Mesenchymal stem cell (in vitro differentiated cells and primary cell): ENCODE results near the gene VGLL4.

Experiments
- DNase-seq: peaks from one replicate; pipeline ENCODE4 v3.0.0-alpha.2; 2013
- H2AFZ ChIP-seq: one replicate; pipeline ENCODE4 v1.6.1; 2013; ENCODE audit warnings: low read depth, mild to moderate bottlenecking, control low read depth, inconsistent platforms, low read length, moderate library complexity
- H2AK5ac ChIP-seq: 2 replicates; pipeline ENCODE4 v1.6.1; 2013; ENCODE audit warnings: low read length, moderate library complexity, mild to moderate bottlenecking, inconsistent platforms; ENCODE audit not compliant: severe bottlenecking
- H2BK120ac ChIP-seq: one replicate; pipeline ENCODE4 v1.6.1; 2013; ENCODE audit warnings: low read depth, mild to moderate bottlenecking, inconsistent platforms, low read length, moderate library complexity
- H2BK12ac ChIP-seq, 2 experiments: one replicate each; pipeline ENCODE4 v1.6.1; 2013; ENCODE audit warnings: inconsistent platforms in 2 of 2, low read length in 2 of 2, mild to moderate bottlenecking in 2 of 2, moderate library complexity in 2 of 2, control low read depth in 1 of 2
- H2BK15ac ChIP-seq: one replicate; pipeline ENCODE4 v1.6.1; 2013; ENCODE audit warnings: mild to moderate bottlenecking, low read depth, inconsistent platforms; ENCODE audit not compliant: poor library complexity, severe bottlenecking
- H2BK5ac ChIP-seq: 2 replicates; pipeline ENCODE4 v1.6.1; 2013; ENCODE audit warnings: low read depth, mild to moderate bottlenecking, low read length, control low read depth, inconsistent platforms; ENCODE audit not compliant: poor library complexity, severe bottlenecking
- H3K14ac ChIP-seq, 2 experiments: one replicate each; pipeline ENCODE4 v1.6.1; 2013; ENCODE audit warnings: inconsistent platforms in 2 of 2, low read length in 2 of 2, control low read depth in 1 of 2, mild to moderate bottlenecking in 1 of 2, moderate library complexity in 1 of 2
- H3K18ac ChIP-seq, 2 experiments: one replicate each; pipeline ENCODE4 v1.6.1; 2013; ENCODE audit warnings: inconsistent platforms in 2 of 2, low read length in 2 of 2, control low read depth in 1 of 2, low read depth in 1 of 2, mild to moderate bottlenecking in 1 of 2
- H3K23ac ChIP-seq, 2 experiments: one replicate each; pipeline ENCODE4 v1.6.1; 2013; ENCODE audit warnings: inconsistent platforms in 2 of 2, low read length in 2 of 2, mild to moderate bottlenecking in 2 of 2, moderate library complexity in 2 of 2, control low read depth in 1 of 2
- H3K27ac ChIP-seq: 2 replicates; pipeline ENCODE4 v1.5.1; 2013; ENCODE audit warnings: mild to moderate bottlenecking, moderate library complexity, low read length, control low read depth, inconsistent platforms; ENCODE audit not compliant: poor library complexity, severe bottlenecking
- H3K27me3 ChIP-seq, 2 experiments: 2 replicates each; pipeline versions ENCODE4 v1.6.1 to v1.7.0; 2013; ENCODE audit warnings: low read length in 2 of 2, mild to moderate bottlenecking in 2 of 2, moderate library complexity in 2 of 2, control low read depth in 1 of 2, inconsistent platforms in 1 of 2; ENCODE audit not compliant: control insufficient read depth in 1 of 2, insufficient read depth in 1 of 2
- H3K36me3 ChIP-seq, 2 experiments: 2 replicates each; pipeline versions ENCODE4 v1.6.1 to v1.7.0; 2013; ENCODE audit warnings: low read length in 2 of 2, control low read depth in 1 of 2, inconsistent platforms in 1 of 2, low read depth in 1 of 2, mild to moderate bottlenecking in 1 of 2; ENCODE audit not compliant: insufficient read depth in 2 of 2, control insufficient read depth in 1 of 2
- H3K4ac ChIP-seq, 2 experiments: one replicate each; pipeline ENCODE4 v1.6.1; 2013; ENCODE audit warnings: inconsistent platforms in 2 of 2, low read length in 2 of 2, mild to moderate bottlenecking in 2 of 2, moderate library complexity in 2 of 2, control low read depth in 1 of 2, low read depth in 1 of 2
- H3K4me1 ChIP-seq: 2 replicates; pipeline ENCODE4 v1.6.1; 2013; ENCODE audit warnings: low read depth, low read length, control low read depth; ENCODE audit not compliant: control insufficient read depth, insufficient read depth
- H3K4me2 ChIP-seq: 2 replicates; pipeline ENCODE4 v1.6.1; 2013; ENCODE audit warnings: low read length, mild to moderate bottlenecking, inconsistent platforms; ENCODE audit not compliant: poor library complexity, severe bottlenecking
- H3K4me3 ChIP-seq, 2 experiments: 2 replicates each; pipeline versions ENCODE4 v1.5.1 to v1.7.0; 2013; ENCODE audit warnings: low read length in 2 of 2, mild to moderate bottlenecking in 2 of 2, control low read depth in 1 of 2, low read depth in 1 of 2; ENCODE audit not compliant: insufficient read depth in 1 of 2
- H3K79me1 ChIP-seq: replicated peaks from 2 replicates; pipeline ENCODE4 v1.6.1; 2013; ENCODE audit warnings: mild to moderate bottlenecking, control low read depth, low read length, inconsistent platforms; ENCODE audit not compliant: poor library complexity, severe bottlenecking
- H3K9ac ChIP-seq: 2 replicates; pipeline ENCODE4 v1.7.0; 2013; ENCODE audit warnings: mild to moderate bottlenecking, low read length, moderate library complexity
- H3K9me3 ChIP-seq: 2 replicates; pipeline ENCODE4 v1.7.0; 2013; ENCODE audit warnings: mild to moderate bottlenecking, low read length; ENCODE audit not compliant: control insufficient read depth
- H4K8ac ChIP-seq: one replicate; pipeline ENCODE4 v1.6.1; 2013; ENCODE audit warnings: inconsistent platforms, mild to moderate bottlenecking, low read length, moderate library complexity
- H4K91ac ChIP-seq: one replicate; pipeline ENCODE4 v1.6.1; 2013; ENCODE audit warnings: mild to moderate bottlenecking, low read length, inconsistent platforms
- WGBS: methylation state at CpG from one replicate; pipeline ENCODE4 v1.1.7; 2013; ENCODE audit warnings: mixed read lengths; 5-methylcytosine and 5-hydroxymethylcytosine counted together

The VGLL4 gene

DNA sequence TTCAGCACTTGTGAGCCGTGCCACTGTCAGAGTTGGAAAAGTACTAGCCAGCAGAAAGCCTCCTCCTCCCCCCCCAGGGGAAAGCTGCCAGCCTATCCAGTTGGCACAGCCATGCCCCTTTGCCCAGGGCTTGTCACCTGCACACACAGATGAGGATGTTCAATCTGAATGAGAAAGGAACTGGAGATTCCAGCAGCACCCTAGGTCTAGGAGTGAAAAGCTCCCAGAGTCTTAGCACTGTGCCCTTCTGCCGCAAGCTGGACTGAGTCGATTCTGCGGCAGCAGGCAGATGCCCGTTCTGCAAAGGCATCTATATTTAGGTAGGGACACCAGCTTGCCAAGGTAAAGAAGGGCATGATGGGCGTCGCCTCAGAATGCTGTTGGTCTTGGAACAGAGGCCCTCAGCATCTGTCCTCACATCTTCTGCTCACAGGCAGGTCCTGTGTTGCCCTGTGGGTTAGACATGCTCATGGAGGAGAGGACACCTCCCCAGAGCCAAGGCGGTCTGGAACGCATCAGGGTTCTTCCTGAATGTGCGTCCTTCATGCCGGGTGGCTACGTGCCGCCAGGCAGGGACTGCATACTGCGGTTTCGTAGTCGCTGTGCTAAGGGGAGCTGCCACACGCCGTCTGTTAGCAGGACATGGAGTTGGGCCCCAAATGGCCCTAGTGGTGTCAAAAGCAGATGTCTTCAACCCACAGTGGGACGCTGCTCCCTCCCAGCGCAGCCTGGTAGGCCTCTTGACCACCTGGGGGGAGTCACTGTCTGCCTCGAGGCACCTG, 109.5 kb downstream of the VGLL4 start:
- H2BK15ac ChIP-seq = no peak overlapping the region
- WGBS = 98% methylated on average over 20 of the region's 21 CpGs
- DNase-seq = no peak
- H3K27me3 ChIP-seq = no peaks in the 10 kb centered on the region
- H3K23ac ChIP-seq = no peak overlapping the region
- peak overlapping the region; percentile 35 to 40 for H3K18ac ChIP-seq
- peaks cover 13% of the 10 kb centered on the region for H3K79me1 ChIP-seq
- no peak overlapping the region for H2AFZ ChIP-seq
- no peak overlapping the region for H3K4me3 ChIP-seq
- no peak overlapping the region for H3K27ac ChIP-seq
- H4K8ac ChIP-seq = no peak overlapping the region
- H3K14ac ChIP-seq = peak overlapping the region in 1 of 2 experiments; percentile 69
- no peak overlapping the region for H3K4me2 ChIP-seq
- H2BK5ac ChIP-seq = no peak overlapping the region
- H3K4ac ChIP-seq = no peak overlapping the region
- peaks cover 0 to 11% of the 10 kb centered on the region in 2 experiments for H3K36me3 ChIP-seq
- H3K9ac ChIP-seq = peak overlapping the region; percentile 37
- peak overlapping the region; percentile 7 for H2BK120ac ChIP-seq
- H3K4me1 ChIP-seq = peaks cover 40% of the 10 kb centered on the region
- H4K91ac ChIP-seq = peak overlapping the region; percentile 47
- H2BK12ac ChIP-seq = peak overlapping the region in 1 of 2 experiments; percentile 38
- H3K9me3 ChIP-seq = no peaks in the 10 kb centered on the region
- peak overlapping the region; percentile 16 for H2AK5ac ChIP-seq

DNA sequence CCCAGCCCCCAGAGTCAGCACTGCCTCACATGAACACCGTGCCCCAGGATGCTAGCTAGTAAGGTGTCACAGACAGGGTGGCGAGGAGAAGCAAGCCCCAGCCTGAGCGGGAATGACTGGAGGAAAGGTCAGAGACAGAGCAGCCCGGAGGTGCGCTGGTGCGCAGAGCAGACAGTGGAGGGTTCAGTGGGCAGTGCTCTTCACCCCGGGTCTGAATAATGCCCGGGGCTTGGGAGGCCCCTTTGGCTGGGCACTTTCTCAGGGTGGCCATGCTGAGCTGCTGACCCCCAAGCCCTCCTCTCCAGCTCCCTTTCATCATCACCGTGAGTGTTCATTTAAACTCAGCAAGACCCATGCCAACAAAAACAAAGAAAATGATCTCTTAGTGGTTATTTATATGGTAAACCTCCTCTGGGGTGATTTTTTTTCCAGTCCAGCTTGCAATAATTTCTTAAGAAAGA, 110.8 kb downstream of the VGLL4 start:
- no peak overlapping the region for H2AFZ ChIP-seq
- peaks cover 0 to 11% of the 10 kb centered on the region in 2 experiments for H3K36me3 ChIP-seq
- H3K9ac ChIP-seq = peak overlapping the region; percentile 37
- H3K79me1 ChIP-seq = peaks cover 11% of the 10 kb centered on the region
- H2BK12ac ChIP-seq = peak overlapping the region in 1 of 2 experiments; percentile 23
- no peak overlapping the region for H2BK5ac ChIP-seq
- H3K4me1 ChIP-seq = peaks cover 41% of the 10 kb centered on the region
- H3K27me3 ChIP-seq = no peaks in the 10 kb centered on the region
- no peak overlapping the region for H3K4ac ChIP-seq
- peak overlapping the region; percentile 30 for H4K91ac ChIP-seq
- H4K8ac ChIP-seq = no peak overlapping the region
- no peaks in the 10 kb centered on the region for H3K9me3 ChIP-seq
- H2AK5ac ChIP-seq = no peak overlapping the region
- no peak overlapping the region for H2BK15ac ChIP-seq
- H3K4me3 ChIP-seq = no peak overlapping the region
- 91% methylated on average over 8 of the region's 9 CpGs for WGBS
- H2BK120ac ChIP-seq = no peak overlapping the region
- no peak overlapping the region for H3K14ac ChIP-seq
- no peak for DNase-seq
- H3K23ac ChIP-seq = no peak overlapping the region
- no peak overlapping the region for H3K18ac ChIP-seq
- peak overlapping the region; percentile 6 for H3K27ac ChIP-seq
- H3K4me2 ChIP-seq = peak overlapping the region; percentile 18

DNA sequence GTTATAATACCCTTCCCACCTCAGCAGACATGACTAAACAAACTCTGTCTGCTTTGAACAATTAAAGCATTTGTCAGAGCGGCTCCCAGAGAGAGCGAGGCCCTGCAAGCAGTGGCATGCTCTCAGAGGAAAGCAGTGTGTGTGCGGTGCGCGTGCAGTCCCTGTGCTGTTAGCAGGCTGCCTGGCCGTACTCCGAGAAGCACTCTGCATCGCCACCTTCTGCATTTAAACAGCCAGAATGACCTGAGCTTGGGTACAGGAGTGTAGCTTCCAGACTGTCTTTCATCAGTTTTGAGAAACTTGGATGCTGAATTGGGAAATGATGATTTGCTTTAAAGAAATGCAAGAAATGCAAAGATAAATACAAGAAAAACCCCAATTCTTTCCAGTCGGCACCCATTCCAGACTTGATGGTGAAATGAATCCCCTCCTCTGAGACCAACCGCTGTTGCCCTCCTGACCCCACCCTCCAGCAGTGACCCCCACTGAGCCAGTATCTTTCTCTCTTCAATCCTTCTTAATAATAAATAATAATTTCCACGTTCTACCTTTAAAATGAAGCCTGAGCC, 113.5 kb downstream of the VGLL4 start:
- peak overlapping the region in 1 of 2 experiments; percentile 17 for H3K18ac ChIP-seq
- no peaks in the 10 kb centered on the region for H3K27me3 ChIP-seq
- no peak overlapping the region for H3K4ac ChIP-seq
- no peak overlapping the region for H3K9ac ChIP-seq
- H2AFZ ChIP-seq = no peak overlapping the region
- no peak overlapping the region for H3K4me2 ChIP-seq
- H4K8ac ChIP-seq = peak overlapping the region; percentile 35
- no peak overlapping the region for H3K14ac ChIP-seq
- no peak overlapping the region for H2BK12ac ChIP-seq
- no peak overlapping the region for H2BK15ac ChIP-seq
- H4K91ac ChIP-seq = peak overlapping the region; percentile 0
- H3K4me3 ChIP-seq = no peak overlapping the region
- DNase-seq = peak; percentile 91
- no peak overlapping the region for H2BK5ac ChIP-seq
- H3K4me1 ChIP-seq = peaks cover 38% of the 10 kb centered on the region
- H2AK5ac ChIP-seq = no peak overlapping the region
- H3K9me3 ChIP-seq = no peaks in the 10 kb centered on the region
- WGBS = 41% methylated on average over 11 of the region's 11 CpGs
- peaks cover 0 to 5% of the 10 kb centered on the region in 2 experiments for H3K36me3 ChIP-seq
- H3K27ac ChIP-seq = peak overlapping the region; percentile 86
- H2BK120ac ChIP-seq = no peak overlapping the region
- peaks cover 1% of the 10 kb centered on the region for H3K79me1 ChIP-seq
- no peak overlapping the region for H3K23ac ChIP-seq

DNA sequence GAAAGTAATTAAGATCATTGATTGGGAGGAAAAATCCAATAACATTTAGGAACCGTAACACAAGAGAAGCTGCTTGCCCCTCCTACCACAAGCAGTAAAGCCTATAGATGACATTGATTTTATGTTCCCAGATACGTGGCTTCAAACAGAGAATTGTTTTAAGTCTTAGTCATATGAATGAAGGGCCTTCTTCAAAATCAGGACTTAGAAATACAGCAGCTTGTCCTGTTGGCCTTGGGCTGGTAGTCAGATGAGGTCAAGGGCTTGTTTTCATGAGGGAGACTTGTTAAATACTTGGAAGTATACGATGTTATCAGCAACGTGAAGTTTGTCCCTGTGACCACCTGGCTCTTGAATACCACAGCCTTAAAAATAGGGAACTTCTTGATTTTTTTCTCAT, 114.4 kb downstream of the VGLL4 start:
- H3K4me2 ChIP-seq = no peak overlapping the region
- H4K8ac ChIP-seq = no peak overlapping the region
- peak; percentile 26 for DNase-seq
- H2BK5ac ChIP-seq = no peak overlapping the region
- no peak overlapping the region for H4K91ac ChIP-seq
- H3K36me3 ChIP-seq = no peaks in the 10 kb centered on the region
- H3K9me3 ChIP-seq = no peaks in the 10 kb centered on the region
- H2BK120ac ChIP-seq = no peak overlapping the region
- H3K18ac ChIP-seq = peak overlapping the region in 1 of 2 experiments; percentile 68
- peaks cover 30% of the 10 kb centered on the region for H3K4me1 ChIP-seq
- H3K4me3 ChIP-seq = no peak overlapping the region
- H3K27me3 ChIP-seq = no peaks in the 10 kb centered on the region
- WGBS = 72% methylated on average over 4 of the region's 4 CpGs
- H3K14ac ChIP-seq = no peak overlapping the region
- no peak overlapping the region for H2BK12ac ChIP-seq
- H3K23ac ChIP-seq = no peak overlapping the region
- no peak overlapping the region for H3K9ac ChIP-seq
- H2AK5ac ChIP-seq = peak overlapping the region; percentile 29
- no peak overlapping the region for H2AFZ ChIP-seq
- H3K27ac ChIP-seq = peak overlapping the region; percentile 86
- H3K79me1 ChIP-seq = peaks cover 1% of the 10 kb centered on the region
- no peak overlapping the region for H3K4ac ChIP-seq
- no peak overlapping the region for H2BK15ac ChIP-seq
